Endodermal cell (in vitro differentiated cells): Measurements from ENCODE around the gene AREL1. TPM values are rescaled to one million over a fixed set of nuclear protein-coding genes. Genes with fewer than 3 reads are reported as not detected.

Source experiments
- DNase-seq: peaks from one replicate; pipeline ENCODE4 v3.0.0-alpha.2; 2017
- H3K27ac ChIP-seq: 2 replicates; pipeline ENCODE4 v1.5.1; 2013; ENCODE audit warnings: mild to moderate bottlenecking, low read depth, low read length, moderate library complexity
- H3K27me3 ChIP-seq: 2 replicates; pipeline ENCODE4 v1.6.1; 2013; ENCODE audit warnings: mild to moderate bottlenecking, low read length, moderate library complexity; ENCODE audit not compliant: insufficient read depth, control insufficient read depth, poor library complexity, severe bottlenecking
- H3K36me3 ChIP-seq: 2 replicates; pipeline ENCODE4 v1.7.0; 2013; ENCODE audit warnings: mild to moderate bottlenecking, low read length, moderate library complexity; ENCODE audit not compliant: control insufficient read depth, insufficient read depth
- H3K4me1 ChIP-seq: one replicate; pipeline ENCODE4 v1.7.0; 2013; ENCODE audit warnings: low read length; ENCODE audit not compliant: control insufficient read depth, insufficient read depth
- H3K4me3 ChIP-seq: 2 replicates; pipeline ENCODE4 v1.5.1; 2013; ENCODE audit warnings: mild to moderate bottlenecking, low read length, moderate library complexity
- H3K9ac ChIP-seq: 2 replicates; pipeline ENCODE4 v1.6.1; 2013; ENCODE audit warnings: mild to moderate bottlenecking, low read length, moderate library complexity; ENCODE audit not compliant: poor library complexity, severe bottlenecking; ENCODE audit errors: extremely low read depth
- H3K9me3 ChIP-seq: 2 replicates; pipeline ENCODE4 v1.6.1; 2013; ENCODE audit warnings: mild to moderate bottlenecking, low read length, moderate library complexity; ENCODE audit not compliant: control insufficient read depth
- H3K27ac Mint-ChIP-seq: 2 replicates; pipeline ENCODE4 v1.8.0; 2020; ENCODE audit warnings: mixed read lengths
- H3K27me3 Mint-ChIP-seq: 2 replicates; pipeline ENCODE4 v1.8.0; 2021; ENCODE audit warnings: mild to moderate bottlenecking, mixed read lengths; ENCODE audit not compliant: insufficient read depth
- H3K36me3 Mint-ChIP-seq: 2 replicates; pipeline ENCODE4 v1.8.0; 2020; ENCODE audit warnings: low read depth, mixed read lengths
- H3K4me1 Mint-ChIP-seq: 2 replicates; pipeline ENCODE4 v1.8.0; 2020; ENCODE audit warnings: mixed read lengths
- H3K4me3 Mint-ChIP-seq: 2 replicates; pipeline ENCODE4 v1.8.0; 2020; ENCODE audit warnings: mild to moderate bottlenecking, moderate library complexity, mixed read lengths
- H3K9me3 Mint-ChIP-seq: 2 replicates; pipeline ENCODE4 v1.8.0; 2020; ENCODE audit warnings: mild to moderate bottlenecking, mixed read lengths
- WGBS, 2 experiments: methylation state at CpG; one replicate each; pipeline versions ENCODE4 v1.1.5 to v1.1.7; 2013; ENCODE audit warnings: missing lambda C conversion rate in 2 of 2, mixed read lengths in 1 of 2; ENCODE audit not compliant: insufficient coverage in 1 of 2, insufficient read length in 1 of 2; 5-methylcytosine and 5-hydroxymethylcytosine counted together
- total RNA-seq, 2 donors: library from RNA; stranded (reverse); fragmentation: NEBNext Ultra II Directional in 1 of 2; extraction: Animal tissue kit (Norgen Biotek cat#: 25700) in 1 of 2; gene quantifications; 2 replicates in 1 of 2; 3 replicates in 1 of 2; pipeline ENCODE4 v1.2.1, GENCODE V29; 2021
- TF ChIP-seq, protein P1 (sequence below): fragments of 200-600 bp; sonication (generic); conservative IDR thresholded peaks from 2 replicates; pipeline ENCODE4 v1.5.0; 2021; ENCODE audit warnings: antibody characterized with exemption, mild to moderate bottlenecking

The AREL1 gene
- total RNA-seq, 2 donors from 2014 or later, result 36.5 to 39.0 TPM

- DNase-seq, result peak; percentile 64
- H3K27ac Mint-ChIP-seq, result peak overlapping the region; percentile 37
- H3K4me3 Mint-ChIP-seq, result peak overlapping the region; percentile 26
Observed at GRCh38 chr14:74616996-74617700, 95.7 kb downstream of the AREL1 start.

DNA sequence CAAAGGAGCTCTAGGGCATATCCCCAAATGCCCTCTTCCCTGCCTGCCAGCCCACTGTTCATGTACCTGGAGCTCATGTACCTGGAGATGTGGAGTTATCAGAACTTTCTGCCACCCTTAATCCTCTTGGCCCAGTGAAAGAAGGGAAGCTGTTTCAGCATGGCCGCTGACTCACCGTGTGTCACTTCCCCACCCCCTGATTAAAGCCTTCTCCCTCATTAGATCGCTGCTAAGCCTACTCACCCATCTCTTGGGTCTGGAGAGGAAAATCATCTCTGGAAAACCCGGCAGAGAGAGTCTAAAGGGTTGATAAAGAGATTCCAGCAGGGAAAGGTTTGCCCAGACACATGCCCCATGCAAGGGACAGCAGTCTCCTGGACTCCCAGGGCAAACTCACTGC is 96.4 kb downstream of the AREL1 start:
- H3K27ac Mint-ChIP-seq, result peak overlapping the region; percentile 37
- no peaks in the 10 kb centered on the region for H3K9me3 Mint-ChIP-seq
- peaks cover 35% of the 10 kb centered on the region for H3K4me1 ChIP-seq
- no peaks in the 10 kb centered on the region for H3K36me3 Mint-ChIP-seq
- 58 to 80% methylated on average over 1 to 4 of the region's 4 CpGs for WGBS, 2 experiments
- H3K4me3 ChIP-seq, result peak overlapping the region; percentile 32
- peaks cover 36% of the 10 kb centered on the region for H3K27me3 Mint-ChIP-seq
- TF ChIP-seq, protein P1, sequence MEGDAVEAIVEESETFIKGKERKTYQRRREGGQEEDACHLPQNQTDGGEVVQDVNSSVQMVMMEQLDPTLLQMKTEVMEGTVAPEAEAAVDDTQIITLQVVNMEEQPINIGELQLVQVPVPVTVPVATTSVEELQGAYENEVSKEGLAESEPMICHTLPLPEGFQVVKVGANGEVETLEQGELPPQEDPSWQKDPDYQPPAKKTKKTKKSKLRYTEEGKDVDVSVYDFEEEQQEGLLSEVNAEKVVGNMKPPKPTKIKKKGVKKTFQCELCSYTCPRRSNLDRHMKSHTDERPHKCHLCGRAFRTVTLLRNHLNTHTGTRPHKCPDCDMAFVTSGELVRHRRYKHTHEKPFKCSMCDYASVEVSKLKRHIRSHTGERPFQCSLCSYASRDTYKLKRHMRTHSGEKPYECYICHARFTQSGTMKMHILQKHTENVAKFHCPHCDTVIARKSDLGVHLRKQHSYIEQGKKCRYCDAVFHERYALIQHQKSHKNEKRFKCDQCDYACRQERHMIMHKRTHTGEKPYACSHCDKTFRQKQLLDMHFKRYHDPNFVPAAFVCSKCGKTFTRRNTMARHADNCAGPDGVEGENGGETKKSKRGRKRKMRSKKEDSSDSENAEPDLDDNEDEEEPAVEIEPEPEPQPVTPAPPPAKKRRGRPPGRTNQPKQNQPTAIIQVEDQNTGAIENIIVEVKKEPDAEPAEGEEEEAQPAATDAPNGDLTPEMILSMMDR, result no peak
- no peaks in the 10 kb centered on the region for H3K9me3 ChIP-seq
- H3K36me3 ChIP-seq, result no peaks in the 10 kb centered on the region
- peaks cover 8% of the 10 kb centered on the region for H3K27me3 ChIP-seq
- no peak overlapping the region for H3K27ac ChIP-seq
- peak overlapping the region; percentile 26 for H3K4me3 Mint-ChIP-seq
- H3K9ac ChIP-seq, result no peak overlapping the region
- peaks cover 58% of the 10 kb centered on the region for H3K4me1 Mint-ChIP-seq
- peak; percentile 55 for DNase-seq

More at GRCh38 chr14:74616996-74617700, 95.7 kb downstream of the AREL1 start:
- H3K9me3 ChIP-seq, result no peaks in the 10 kb centered on the region
- WGBS, 2 experiments, result 74 to 76% methylated on average over 7 to 13 of the region's 13 CpGs
- H3K27ac ChIP-seq, result no peak overlapping the region
- H3K4me1 ChIP-seq, result peaks cover 36% of the 10 kb centered on the region
- Mint-ChIP-seq H3K9me3 (no peaks in the 10 kb centered on the region), H3K36me3 (no peaks in the 10 kb centered on the region), H3K4me1 (peaks cover 63% of the 10 kb centered on the region), H3K27me3 (peaks cover 30% of the 10 kb centered on the region)
- peaks cover 2% of the 10 kb centered on the region for H3K27me3 ChIP-seq
- no peak overlapping the region for H3K9ac ChIP-seq
- TF ChIP-seq, protein P1, result no peak
- peak overlapping the region; percentile 32 for H3K4me3 ChIP-seq
- H3K36me3 ChIP-seq, result no peaks in the 10 kb centered on the region

- no peak overlapping the region for H3K9ac ChIP-seq
- Mint-ChIP-seq H3K36me3 (no peaks in the 10 kb centered on the region), H3K4me1 (peaks cover 50% of the 10 kb centered on the region), H3K27me3 (peaks cover 42% of the 10 kb centered on the region), H3K27ac (no peak overlapping the region), H3K9me3 (no peaks in the 10 kb centered on the region), H3K4me3 (no peak overlapping the region)
- DNase-seq, result no peak
- peaks cover 16% of the 10 kb centered on the region for H3K27me3 ChIP-seq
- TF ChIP-seq, protein P1, result no peak
- H3K36me3 ChIP-seq, result no peaks in the 10 kb centered on the region
- H3K9me3 ChIP-seq, result no peaks in the 10 kb centered on the region
- WGBS, 2 experiments, result 95 to 99% methylated on average over 11 to 14 of the region's 14 CpGs
- no peak overlapping the region for H3K4me3 ChIP-seq
- peaks cover 27% of the 10 kb centered on the region for H3K4me1 ChIP-seq
- H3K27ac ChIP-seq, result no peak overlapping the region
Observed at GRCh38 chr14:74615735-74616134, 97.1 kb downstream of the AREL1 start.
